CD4-positive, alpha-beta T cell treated with Interleukin-17A for 1 hour (primary cell): ENCODE results near the gene EXOC4.

ENCODE experiments used
- DNase-seq: peaks from one replicate; pipeline ENCODE4 v3.0.0-alpha.2; 2020

The EXOC4 gene

GRCh38 chr7:133645884-133646391 lies 393.1 kb downstream of the EXOC4 start:
- no peak for DNase-seq

GRCh38 chr7:133646472-133647315 lies 393.8 kb downstream of the EXOC4 start:
- DNase-seq: no peak

GRCh38 chr7:133649593-133649992 lies 396.7 kb downstream of the EXOC4 start:
- DNase-seq: no peak

DNA sequence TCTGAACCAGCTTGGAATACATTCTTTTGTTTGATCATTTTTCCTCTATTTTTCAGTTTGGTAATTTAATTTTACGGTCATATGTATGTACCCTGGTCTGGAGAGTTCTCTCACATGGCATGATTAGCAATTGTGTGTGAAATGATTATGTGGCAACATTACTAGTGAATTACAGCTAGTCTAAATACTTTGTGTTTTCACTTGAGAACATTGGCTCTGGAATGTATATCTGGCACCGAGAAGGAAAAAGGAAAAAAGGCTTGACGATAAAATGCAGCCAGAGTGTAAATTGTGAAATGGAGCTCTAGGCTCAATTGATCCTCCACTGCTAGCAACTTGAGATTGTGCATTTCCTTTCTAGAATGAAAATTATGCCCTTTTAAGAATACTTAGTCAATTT lies 397.2 kb downstream of the EXOC4 start:
- no peak for DNase-seq

- DNase-seq: no peak
Measured at GRCh38 chr7:133650487-133651300, 397.8 kb downstream of the EXOC4 start.

DNA sequence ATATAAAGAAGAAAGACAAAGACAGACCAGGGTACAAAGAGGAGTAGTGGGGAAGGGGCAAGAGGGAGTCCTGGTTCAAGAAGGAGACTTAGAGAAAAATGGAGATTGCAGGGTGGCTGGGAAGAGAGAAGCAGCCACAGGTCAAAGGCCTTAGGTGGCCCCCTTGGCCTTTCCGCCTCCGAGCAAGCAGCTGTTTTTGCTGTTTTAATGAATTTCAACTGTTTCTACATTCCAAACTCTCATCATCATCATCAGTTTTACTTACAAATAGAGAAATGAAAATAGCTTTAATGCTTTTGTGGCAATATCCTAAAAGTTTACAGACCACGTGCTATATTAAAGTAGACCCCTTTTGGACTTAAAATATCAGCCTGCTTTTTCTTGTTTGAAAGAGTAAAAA lies 399.7 kb downstream of the EXOC4 start:
- no peak for DNase-seq

DNA sequence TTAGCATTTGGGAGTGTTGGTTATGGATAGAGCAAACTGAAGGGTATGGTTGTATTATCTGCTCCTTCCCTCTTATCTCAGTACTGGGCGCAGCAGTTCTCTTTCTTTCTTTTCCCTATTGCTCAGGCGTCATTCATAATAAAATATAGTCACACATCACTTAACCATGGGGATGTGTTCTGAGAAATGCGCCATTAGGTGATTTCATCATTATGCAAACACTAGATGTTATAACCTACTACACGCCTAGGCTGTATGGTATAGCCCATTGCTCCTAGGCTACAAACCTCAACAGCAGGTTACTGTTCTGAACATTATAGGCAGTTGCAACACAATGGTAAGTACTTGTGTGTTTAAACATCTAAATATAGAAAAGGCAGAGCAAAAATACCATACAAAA lies 401.7 kb downstream of the EXOC4 start:
- no peak for DNase-seq

DNA sequence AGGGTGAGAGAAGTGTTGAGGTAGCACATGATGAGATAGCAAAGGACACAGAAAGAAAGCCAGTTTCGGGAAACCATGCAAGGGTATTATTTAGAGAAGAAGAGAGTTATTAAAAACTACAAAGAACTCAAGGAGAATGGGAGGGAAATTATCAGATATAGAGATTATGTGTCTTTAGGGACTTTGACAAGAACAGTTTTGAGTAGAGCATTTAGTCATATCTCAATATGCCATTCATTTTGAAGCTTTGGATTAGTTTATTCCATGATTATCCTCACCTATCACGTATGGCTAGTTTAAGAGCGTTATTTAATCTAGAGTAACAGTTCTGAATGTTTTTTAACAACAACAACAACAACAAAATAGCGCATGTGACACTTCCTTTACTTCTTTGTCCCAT lies 409.4 kb downstream of the EXOC4 start:
- no peak for DNase-seq

DNA sequence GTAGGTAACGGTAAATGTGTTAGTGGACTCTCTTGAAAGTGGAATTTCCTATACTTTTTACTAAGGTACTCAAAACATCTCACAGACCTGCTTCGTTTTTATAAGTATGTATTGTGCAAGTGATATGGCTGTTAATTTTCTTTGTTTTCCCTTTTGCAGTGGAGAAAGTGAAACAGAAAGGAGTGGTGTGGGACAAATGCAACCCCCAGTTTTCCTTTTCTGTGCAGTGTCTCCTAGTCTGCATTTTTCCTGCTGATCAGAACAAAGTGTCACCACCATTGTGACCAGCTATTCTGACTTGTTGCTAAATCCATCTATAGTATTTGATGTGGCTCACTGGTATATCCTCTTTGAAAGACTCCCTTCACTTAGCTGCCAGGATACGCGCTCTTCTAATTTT lies 410.0 kb downstream of the EXOC4 start:
- DNase-seq: no peak

GRCh38 chr7:133664528-133664927 lies 411.6 kb downstream of the EXOC4 start:
- DNase-seq: no peak

GRCh38 chr7:133668296-133669060 lies 415.6 kb downstream of the EXOC4 start:
- no peak for DNase-seq

- no peak for DNase-seq
Measured at GRCh38 chr7:133669061-133669455, 416.2 kb downstream of the EXOC4 start.

- no peak for DNase-seq
Measured at GRCh38 chr7:133670250-133670649, 417.4 kb downstream of the EXOC4 start.

GRCh38 chr7:133672866-133673265 lies 420.0 kb downstream of the EXOC4 start:
- no peak for DNase-seq

DNA sequence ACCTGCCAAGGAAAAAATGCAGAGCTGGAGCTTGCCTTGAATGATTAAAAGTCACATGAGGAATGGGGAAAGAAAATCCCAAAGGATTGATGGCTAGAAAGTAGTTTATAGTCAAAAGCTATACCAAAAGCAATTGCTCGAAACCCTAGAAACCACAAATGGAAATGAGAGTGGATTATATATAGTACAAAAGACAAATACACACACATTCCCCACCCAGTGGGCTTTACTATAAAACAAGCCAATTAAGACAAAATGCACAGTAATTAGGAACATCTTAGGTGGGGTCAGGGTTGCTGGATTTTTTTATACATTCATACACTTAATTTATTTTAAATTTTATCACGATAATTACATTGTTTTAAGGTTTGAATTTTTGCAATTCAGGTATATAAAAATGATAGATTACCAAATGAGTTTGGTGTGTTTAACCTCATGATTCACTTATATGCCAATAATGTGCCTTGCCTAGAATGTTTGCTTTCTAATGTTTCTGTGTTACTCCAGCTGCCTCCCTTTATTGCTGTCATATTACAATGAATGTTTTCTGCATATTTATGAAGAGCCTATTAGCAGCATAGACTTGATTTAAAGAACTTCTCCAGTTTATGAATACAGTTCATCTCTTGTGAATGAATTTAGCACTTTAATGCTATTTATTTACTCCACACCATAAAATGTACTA lies 421.3 kb downstream of the EXOC4 start:
- no peak for DNase-seq

DNA sequence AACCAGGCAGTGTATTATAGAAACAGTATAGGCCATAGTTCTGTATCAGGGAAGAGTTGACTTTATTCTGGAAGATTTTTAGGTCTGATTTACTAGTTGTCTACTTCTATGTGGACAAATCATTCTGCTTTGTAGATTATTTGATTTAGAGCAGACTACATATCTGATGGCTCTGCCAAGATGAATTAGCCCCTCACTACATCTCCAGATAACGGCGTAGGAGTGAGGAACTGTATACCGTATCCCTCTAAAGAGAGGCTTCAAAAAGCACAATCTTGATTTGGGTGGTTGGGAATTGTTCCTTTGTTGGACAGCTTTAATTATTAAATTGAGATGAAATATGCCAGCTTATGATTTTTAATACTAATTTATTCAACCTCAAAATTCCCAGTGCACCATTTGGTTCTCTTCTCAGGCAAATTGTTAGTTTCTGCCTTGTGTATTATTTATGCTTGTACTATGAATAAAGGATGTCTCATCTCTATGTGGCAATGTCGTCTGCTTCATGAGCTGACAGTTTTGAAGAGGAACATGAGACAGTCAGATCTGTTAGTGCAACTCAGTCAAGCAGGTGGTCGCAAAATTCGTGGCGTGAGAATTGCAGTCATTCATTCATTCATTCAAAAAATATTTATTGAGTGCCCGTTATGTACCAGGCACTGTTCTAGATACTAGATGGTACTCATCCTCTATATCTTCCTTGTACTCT lies 422.8 kb downstream of the EXOC4 start:
- no peak for DNase-seq

DNA sequence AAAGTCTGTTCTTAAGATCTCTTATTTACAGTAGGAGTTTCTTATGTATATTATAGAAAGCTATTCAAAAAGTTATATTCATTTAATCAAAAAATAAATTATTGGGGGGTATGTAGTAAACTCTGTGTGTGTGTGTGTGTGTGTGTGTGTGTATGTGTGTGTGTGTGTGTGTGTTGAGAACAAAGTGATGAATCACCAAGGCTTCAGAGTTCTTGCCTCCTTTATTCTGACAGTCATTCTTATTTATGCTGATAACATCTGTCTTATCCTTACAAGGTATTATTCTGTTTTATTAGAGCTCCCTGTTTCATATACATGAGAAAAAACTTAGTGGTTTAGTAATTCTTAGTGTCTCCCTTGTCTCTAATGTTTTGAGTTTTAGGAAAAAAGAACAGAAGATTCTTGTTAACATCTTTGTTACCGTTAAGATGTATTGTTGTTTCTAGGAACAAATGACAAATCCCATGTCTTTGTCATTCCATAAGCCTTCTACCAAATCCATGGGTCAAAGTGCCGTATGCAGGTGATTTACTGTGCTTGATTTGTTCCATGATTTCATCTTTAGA lies 424.0 kb downstream of the EXOC4 start:
- no peak for DNase-seq

DNA sequence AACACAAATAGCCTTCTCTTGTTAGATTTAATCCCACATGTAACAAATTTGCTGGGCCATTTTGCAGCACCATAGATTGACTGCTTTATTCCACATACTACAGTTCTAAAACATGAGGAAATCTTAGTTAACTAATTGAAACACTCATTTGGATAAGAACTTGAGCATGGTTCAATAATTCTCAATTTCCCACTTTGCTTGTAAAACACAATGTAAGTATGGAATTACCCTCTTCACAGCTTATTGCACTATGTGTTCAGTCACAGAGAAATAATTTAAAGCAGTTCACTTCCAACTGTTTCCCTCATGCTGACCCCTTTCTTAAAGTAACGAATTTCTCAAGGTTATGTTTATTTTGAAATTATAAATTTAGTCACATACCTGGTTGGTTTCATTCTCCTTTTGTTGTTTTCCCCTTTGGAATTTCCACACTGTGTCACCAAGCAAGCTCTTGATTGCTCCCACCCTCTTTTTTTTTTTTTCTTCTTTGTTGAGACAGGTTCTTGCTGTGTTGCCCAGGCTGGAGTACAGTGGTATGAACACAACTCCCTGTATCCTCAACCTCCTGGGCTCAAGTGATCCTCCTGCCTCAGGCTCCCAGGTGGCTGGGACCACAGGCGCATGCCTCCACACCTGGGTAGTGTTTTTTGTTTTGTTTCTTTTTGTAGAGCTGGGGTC lies 425.4 kb downstream of the EXOC4 start:
- no peak for DNase-seq

DNA sequence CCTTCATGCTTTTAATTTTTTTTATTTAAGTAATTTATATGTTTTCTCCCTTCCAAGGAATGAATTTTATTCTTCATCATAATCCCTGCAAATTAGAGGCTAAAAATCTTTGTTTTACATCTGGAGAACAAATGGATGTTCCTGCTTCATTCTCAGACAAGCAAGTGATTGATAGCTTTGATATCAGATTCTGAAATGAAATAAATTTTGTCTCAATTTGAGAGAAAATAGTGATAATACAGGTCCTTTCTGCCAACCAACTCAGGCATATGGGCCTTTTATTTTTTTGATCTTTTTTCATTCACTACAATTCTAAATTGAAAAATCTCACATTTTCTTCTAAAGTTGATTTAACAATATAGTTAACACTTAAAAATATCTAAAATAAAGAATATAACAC lies 427.1 kb downstream of the EXOC4 start:
- no peak for DNase-seq

- DNase-seq: no peak
Measured at GRCh38 chr7:133681529-133681928, 428.7 kb downstream of the EXOC4 start.
